Rectal smooth muscle tissue (tissue), 1 donor: Measurements from ENCODE around the gene TM4SF20.

ENCODE experiments used
- H3K27ac ChIP-seq: one replicate; pipeline ENCODE4 v1.7.0; 2013; ENCODE audit warnings: low read depth, low read length, inconsistent platforms
- H3K27me3 ChIP-seq: one replicate; pipeline ENCODE4 v1.7.0; 2013; ENCODE audit warnings: low read length; ENCODE audit not compliant: control insufficient read depth, insufficient read depth
- H3K36me3 ChIP-seq: one replicate; pipeline ENCODE4 v1.7.0; 2013; ENCODE audit warnings: low read length; ENCODE audit not compliant: control insufficient read depth, insufficient read depth
- H3K4me1 ChIP-seq: one replicate; pipeline ENCODE4 v1.7.0; 2013; ENCODE audit warnings: low read length; ENCODE audit not compliant: control insufficient read depth, insufficient read depth
- H3K4me3 ChIP-seq: one replicate; pipeline ENCODE4 v1.7.0; 2013; ENCODE audit warnings: low read length
- H3K9ac ChIP-seq: one replicate; pipeline ENCODE4 v1.7.0; 2013; ENCODE audit warnings: low read length

Gene TM4SF20

GRCh38 chr2:227379095-227379494 lies at the start of gene TM4SF20:
Gene TM4SF20 (minus strand): TSS chr2:227379306. CDS start chr2:227379268, 38 bp downstream.
- no peaks in the 10 kb centered on the region for H3K4me1 ChIP-seq
- H3K36me3 ChIP-seq, result no peaks in the 10 kb centered on the region
- H3K9ac ChIP-seq, result no peak within 1 kb of the TSS
- H3K4me3 ChIP-seq, result no peak within 1 kb of the TSS
- H3K27ac ChIP-seq, result no peak within 1 kb of the TSS
- H3K27me3 ChIP-seq, result no peaks in the 10 kb centered on the region

GRCh38 chr2:227428731-227429285 lies 49.7 kb upstream of the TM4SF20 start:
- no peaks in the 10 kb centered on the region for H3K27me3 ChIP-seq
- H3K4me3 ChIP-seq, result no peak overlapping the region
- no peaks in the 10 kb centered on the region for H3K36me3 ChIP-seq
- H3K9ac ChIP-seq, result no peak overlapping the region
- H3K27ac ChIP-seq, result no peak overlapping the region
- no peaks in the 10 kb centered on the region for H3K4me1 ChIP-seq

GRCh38 chr2:227423656-227424499 lies 44.8 kb upstream of the TM4SF20 start:
- Histone ChIP-seq H3K27me3 (no peaks in the 10 kb centered on the region), H3K9ac (no peak overlapping the region), H3K4me1 (no peaks in the 10 kb centered on the region), H3K27ac (no peak overlapping the region), H3K36me3 (no peaks in the 10 kb centered on the region), H3K4me3 (no peak overlapping the region)

- Histone ChIP-seq H3K4me1 (no peaks in the 10 kb centered on the region), H3K27me3 (no peaks in the 10 kb centered on the region), H3K4me3 (no peak overlapping the region), H3K9ac (no peak overlapping the region), H3K27ac (no peak overlapping the region), H3K36me3 (no peaks in the 10 kb centered on the region)
Measured at GRCh38 chr2:227420087-227421052, 41.3 kb upstream of the TM4SF20 start.

- Histone ChIP-seq H3K4me1 (no peaks in the 10 kb centered on the region), H3K9ac (no peak overlapping the region), H3K27ac (no peak overlapping the region), H3K4me3 (no peak overlapping the region), H3K36me3 (no peaks in the 10 kb centered on the region), H3K27me3 (no peaks in the 10 kb centered on the region)
Measured at GRCh38 chr2:227416701-227417100, 37.6 kb upstream of the TM4SF20 start.

GRCh38 chr2:227415538-227416424 lies 36.7 kb upstream of the TM4SF20 start:
- Histone ChIP-seq H3K4me1 (no peaks in the 10 kb centered on the region), H3K9ac (no peak overlapping the region), H3K36me3 (no peaks in the 10 kb centered on the region), H3K27ac (peak overlapping the region; percentile 32), H3K4me3 (no peak overlapping the region), H3K27me3 (no peaks in the 10 kb centered on the region)

- Histone ChIP-seq H3K27me3 (no peaks in the 10 kb centered on the region), H3K4me3 (no peak overlapping the region), H3K9ac (no peak overlapping the region), H3K36me3 (no peaks in the 10 kb centered on the region), H3K4me1 (no peaks in the 10 kb centered on the region), H3K27ac (no peak overlapping the region)
Measured at GRCh38 chr2:227414846-227415245, 35.7 kb upstream of the TM4SF20 start.

- no peak overlapping the region for H3K4me3 ChIP-seq
- H3K4me1 ChIP-seq, result no peaks in the 10 kb centered on the region
- no peak overlapping the region for H3K27ac ChIP-seq
- no peak overlapping the region for H3K9ac ChIP-seq
- no peaks in the 10 kb centered on the region for H3K27me3 ChIP-seq
- no peaks in the 10 kb centered on the region for H3K36me3 ChIP-seq
Measured at GRCh38 chr2:227413371-227413770, 34.3 kb upstream of the TM4SF20 start.

- no peak overlapping the region for H3K9ac ChIP-seq
- H3K36me3 ChIP-seq, result no peaks in the 10 kb centered on the region
- no peak overlapping the region for H3K27ac ChIP-seq
- H3K4me3 ChIP-seq, result no peak overlapping the region
- H3K4me1 ChIP-seq, result no peaks in the 10 kb centered on the region
- no peaks in the 10 kb centered on the region for H3K27me3 ChIP-seq
Measured at GRCh38 chr2:227412877-227413276, 33.8 kb upstream of the TM4SF20 start.

- H3K27me3 ChIP-seq, result no peaks in the 10 kb centered on the region
- no peak overlapping the region for H3K9ac ChIP-seq
- H3K4me1 ChIP-seq, result no peaks in the 10 kb centered on the region
- H3K27ac ChIP-seq, result no peak overlapping the region
- H3K36me3 ChIP-seq, result no peaks in the 10 kb centered on the region
- H3K4me3 ChIP-seq, result no peak overlapping the region
Measured at GRCh38 chr2:227411990-227412350, 32.9 kb upstream of the TM4SF20 start.

- Histone ChIP-seq H3K36me3 (no peaks in the 10 kb centered on the region), H3K27ac (no peak overlapping the region), H3K4me3 (no peak overlapping the region), H3K9ac (no peak overlapping the region), H3K27me3 (no peaks in the 10 kb centered on the region), H3K4me1 (peaks cover 4% of the 10 kb centered on the region)
Measured at GRCh38 chr2:227411320-227411989, 32.3 kb upstream of the TM4SF20 start.
